ENCODE results near the gene CAB39L. TPM values are rescaled to one million over a fixed set of nuclear protein-coding genes. Genes with fewer than 3 reads are reported as not detected.

Gene CAB39L
- total and polyA plus RNA-seq, 4 donors, result 1.8 to 5.1 (median 2.1) TPM

GRCh38 chr13:49417161-49417560 is 26.7 kb downstream of the CAB39L start:
- Histone ChIP-seq H3K4me3 (ENCODE audit: low read depth in 1 of 3, low read length in 3 of 3) (no peak overlapping the region), H3K36me3 (ENCODE audit: control insufficient read depth in 4 of 4, insufficient read depth in 3 of 4, low read depth in 1 of 4, low read length in 3 of 4) (no peaks in the 10 kb centered on the region), H3K27me3 (ENCODE audit: control insufficient read depth in 4 of 4, insufficient read depth in 4 of 4, low read length in 3 of 4) (no peaks in the 10 kb centered on the region), H3K27ac (ENCODE audit: low read depth in 1 of 2, low read length in 2 of 2) (no peak overlapping the region), H3K4me1 (ENCODE audit: control insufficient read depth in 4 of 4, insufficient read depth in 4 of 4, low read length in 3 of 4) (no peaks in the 10 kb centered on the region), H3K9me3 (ENCODE audit: control insufficient read depth in 4 of 4, low read length in 3 of 4) (no peaks in the 10 kb centered on the region), H3K9ac (ENCODE audit: low read depth in 1 of 2, low read length in 2 of 2) (no peak overlapping the region)
- DNase-seq (ENCODE audit: low spot score), result no peak
- 92% methylated on average over 3 of the region's 3 CpGs for WGBS
- TF ChIP-seq HNF4G (IDR thresholded peaks at IDR 0.05), result no peak
- TF ChIP-seq NR2F2 (IDR thresholded peaks at IDR 0.05), result no peak
- no peak for TF ChIP-seq FOXA2 (IDR thresholded peaks at IDR 0.05)
- no peak for TF ChIP-seq HNF4A (conservative IDR thresholded peaks at IDR 0.05)
- no peak for TF ChIP-seq SP1 (IDR thresholded peaks at IDR 0.05)
- TF ChIP-seq REST (IDR thresholded peaks at IDR 0.05), result no peak
- TF ChIP-seq ZBTB33 (IDR thresholded peaks at IDR 0.05), result no peak

- no peak for DNase-seq (ENCODE audit: low spot score)
- H3K27me3 ChIP-seq (ENCODE audit: control insufficient read depth in 4 of 4, insufficient read depth in 4 of 4, low read length in 3 of 4), result no peaks in the 10 kb centered on the region
- 97% methylated on average over 2 of the region's 2 CpGs for WGBS
Observed at GRCh38 chr13:49412749-49413148, 31.1 kb downstream of the CAB39L start.

More at GRCh38 chr13:49412749-49413148, 31.1 kb downstream of the CAB39L start:
- Histone ChIP-seq H3K9ac (ENCODE audit: low read depth in 1 of 2, low read length in 2 of 2) (no peak overlapping the region), H3K36me3 (ENCODE audit: control insufficient read depth in 4 of 4, insufficient read depth in 3 of 4, low read depth in 1 of 4, low read length in 3 of 4) (no peaks in the 10 kb centered on the region), H3K27ac (ENCODE audit: low read depth in 1 of 2, low read length in 2 of 2) (no peak overlapping the region), H3K4me1 (ENCODE audit: control insufficient read depth in 4 of 4, insufficient read depth in 4 of 4, low read length in 3 of 4) (no peaks in the 10 kb centered on the region), H3K9me3 (ENCODE audit: control insufficient read depth in 4 of 4, low read length in 3 of 4) (no peaks in the 10 kb centered on the region), H3K4me3 (ENCODE audit: low read depth in 1 of 3, low read length in 3 of 3) (no peak overlapping the region)
- TF ChIP-seq RAD21 (IDR thresholded peaks at IDR 0.05) (no peak), CTCF (IDR thresholded peaks at IDR 0.05; ENCODE audit: low read depth, low read length, missing input control) (no peak)

Data from liver (tissue), 9 donors.